ENCODE measurements around the gene UPP2.

DNA sequence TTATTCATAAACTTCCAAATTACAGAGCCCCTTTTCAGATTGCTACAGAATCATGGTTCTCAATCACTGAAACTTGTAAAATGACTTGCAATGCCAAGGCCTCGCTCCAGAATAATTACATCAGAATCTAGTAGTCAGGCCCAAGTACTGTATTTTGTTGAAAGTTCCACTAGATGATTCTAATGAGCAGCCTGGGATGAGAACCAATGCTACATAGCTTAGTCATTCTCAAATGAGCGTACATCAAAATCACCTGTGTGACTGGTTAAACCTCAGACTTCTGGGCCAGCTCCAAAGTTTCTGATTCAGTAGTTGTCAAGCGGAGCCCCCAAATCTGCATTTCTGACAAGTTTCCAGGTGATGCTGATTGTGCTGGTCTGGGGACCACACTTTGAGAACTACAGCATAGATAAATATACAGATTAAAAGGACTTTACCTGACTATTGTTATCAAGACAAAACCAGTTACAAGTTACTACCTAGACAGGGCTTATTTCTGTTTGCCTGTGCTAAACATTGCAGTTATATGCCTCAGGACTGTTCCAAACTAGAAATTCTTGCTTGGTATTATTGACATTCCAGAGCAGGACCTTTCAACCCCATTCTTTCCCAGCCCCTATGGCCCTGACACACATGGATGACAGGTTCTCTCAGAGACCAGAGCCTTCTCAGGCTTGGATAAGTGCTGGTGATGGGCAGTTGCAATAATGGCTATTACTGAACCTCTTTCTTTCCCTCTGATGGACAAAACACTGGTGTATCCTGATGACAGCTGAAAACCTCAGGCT, 83.1 kb downstream of the UPP2 start:
- TF ChIP-seq CTCF (IDR thresholded peaks at IDR 0.05) (no peak), SIN3A (IDR thresholded peaks at IDR 0.05; ENCODE audit: borderline replicate concordance, insufficient read depth, low read depth, low read length) (no peak), POLR2AphosphoS5 (IDR thresholded peaks at IDR 0.05; ENCODE audit: low read depth, low read length) (no peak), TCF7L2 (IDR thresholded peaks at IDR 0.05; ENCODE audit: low read depth, low read length) (no peak)
